Measurements from ENCODE around the gene TTC29. TPM values are rescaled to one million over a fixed set of nuclear protein-coding genes. Genes with fewer than 3 reads are reported as not detected.

The TTC29 gene
- total RNA-seq, 1 experiment from 2014 or later, result 0.21 TPM

GRCh38 chr4:146949559-146949958 lies 3.9 kb upstream of the TTC29 start:
- no TSS peak for BruUV-seq (replicated peaks)
- intact Hi-C loops (cut with micrococcal nuclease; ENCODE audit: unreplicated experiment), result no loop called here
- no peak for DNase-seq (ENCODE audit: low spot score)
- H3K4me1 ChIP-seq (ENCODE audit: insufficient read depth, low read length, poor library complexity, severe bottlenecking), result peaks cover 8% of the 10 kb centered on the region
- no peak for TF ChIP-seq EZH2 (IDR thresholded peaks at IDR 0.05; ENCODE audit: borderline replicate concordance, low read depth, low read length, poor library complexity, severe bottlenecking)
- no peak for TF ChIP-seq CTCF (conservative IDR thresholded peaks at IDR 0.05; ENCODE audit: low read depth, low read length)
- no peak overlapping the region for H3K4me3 ChIP-seq (ENCODE audit: low read depth, low read length, poor library complexity, severe bottlenecking)
- no peaks in the 10 kb centered on the region for H3K9me3 ChIP-seq (ENCODE audit: low read depth, low read length, poor library complexity, severe bottlenecking)
- peaks cover 11% of the 10 kb centered on the region for H3K27me3 ChIP-seq (replicated peaks; ENCODE audit: insufficient read depth, low read depth, low read length, poor library complexity)
- POLR2A ChIA-PET (ENCODE audit: low non-redundant PET), result no interaction called here
- CTCF ChIA-PET, result no interaction called here
- no peaks in the 10 kb centered on the region for H3K36me3 ChIP-seq (ENCODE audit: insufficient read depth, low read length, poor library complexity, severe bottlenecking)
- no peak overlapping the region for H3K27ac ChIP-seq (ENCODE audit: low read depth, low read length, poor library complexity, severe bottlenecking)

- Histone ChIP-seq H3K27me3 (replicated peaks; ENCODE audit: insufficient read depth, low read depth, low read length, poor library complexity) (peaks cover 4% of the 10 kb centered on the region), H3K9me3 (ENCODE audit: low read depth, low read length, poor library complexity, severe bottlenecking) (no peaks in the 10 kb centered on the region), H3K4me1 (ENCODE audit: insufficient read depth, low read length, poor library complexity, severe bottlenecking) (peaks cover 8% of the 10 kb centered on the region), H3K36me3 (ENCODE audit: insufficient read depth, low read length, poor library complexity, severe bottlenecking) (no peaks in the 10 kb centered on the region), H3K4me3 (ENCODE audit: low read depth, low read length, poor library complexity, severe bottlenecking) (no peak overlapping the region), H3K27ac (ENCODE audit: low read depth, low read length, poor library complexity, severe bottlenecking) (no peak overlapping the region)
- ChIA-PET CTCF (no interaction called here), POLR2A (ENCODE audit: low non-redundant PET) (no interaction called here)
- no peak for DNase-seq (ENCODE audit: low spot score)
- intact Hi-C loops (cut with micrococcal nuclease; ENCODE audit: unreplicated experiment), result no loop called here
- BruUV-seq (replicated peaks), result no TSS peak
- TF ChIP-seq CTCF (conservative IDR thresholded peaks at IDR 0.05; ENCODE audit: low read depth, low read length) (no peak), EZH2 (IDR thresholded peaks at IDR 0.05; ENCODE audit: borderline replicate concordance, low read depth, low read length, poor library complexity, severe bottlenecking) (no peak)
Measured at GRCh38 chr4:146943691-146944375, 1.8 kb downstream of the TTC29 start.

DNA sequence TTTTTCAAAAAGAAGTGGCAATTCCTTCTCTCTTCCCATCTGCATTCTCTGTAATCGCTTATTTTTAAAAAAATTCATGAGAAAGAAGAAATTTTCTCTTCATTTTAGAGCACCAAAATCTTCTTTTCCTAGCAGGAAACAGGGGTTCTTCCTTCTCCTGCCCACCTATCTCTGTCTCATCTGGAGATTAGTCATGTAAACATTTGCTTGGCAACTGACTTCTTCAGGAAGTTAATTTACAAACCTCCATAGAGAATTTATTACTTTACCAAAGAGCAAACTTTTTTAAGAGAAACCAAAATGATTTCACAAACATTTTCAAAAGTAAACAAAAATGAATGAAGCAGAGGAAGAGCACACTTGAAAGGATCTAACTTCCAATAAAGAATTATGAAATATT lies 13.5 kb downstream of the TTC29 start:
- no peak for TF ChIP-seq EZH2 (IDR thresholded peaks at IDR 0.05; ENCODE audit: borderline replicate concordance, low read depth, low read length, poor library complexity, severe bottlenecking)
- no peak for TF ChIP-seq CTCF (conservative IDR thresholded peaks at IDR 0.05; ENCODE audit: low read depth, low read length)
- no TSS peak for BruUV-seq (replicated peaks)
- CTCF ChIA-PET, result no interaction called here
- POLR2A ChIA-PET (ENCODE audit: low non-redundant PET), result no interaction called here
- DNase-seq (ENCODE audit: low spot score), result no peak
- Histone ChIP-seq H3K9me3 (ENCODE audit: low read depth, low read length, poor library complexity, severe bottlenecking) (no peaks in the 10 kb centered on the region), H3K4me1 (ENCODE audit: insufficient read depth, low read length, poor library complexity, severe bottlenecking) (no peaks in the 10 kb centered on the region), H3K4me3 (ENCODE audit: low read depth, low read length, poor library complexity, severe bottlenecking) (no peak overlapping the region), H3K27ac (ENCODE audit: low read depth, low read length, poor library complexity, severe bottlenecking) (no peak overlapping the region), H3K27me3 (replicated peaks; ENCODE audit: insufficient read depth, low read depth, low read length, poor library complexity) (no peaks in the 10 kb centered on the region), H3K36me3 (ENCODE audit: insufficient read depth, low read length, poor library complexity, severe bottlenecking) (no peaks in the 10 kb centered on the region)
- intact Hi-C loops (cut with micrococcal nuclease; ENCODE audit: unreplicated experiment), result no loop called here

Measured in A673 (cell line).